Gastrocnemius medialis (tissue), 4 donors: ENCODE results near the gene METTL16. TPM values are rescaled to one million over a fixed set of nuclear protein-coding genes. Genes with fewer than 3 reads are reported as not detected.

ENCODE experiments used
- ATAC-seq, 2 donors: fragments of 150-250 bp; one replicate each; pipeline ENCODE4 v1.9.1; 2016
- DNase-seq, 2 donors: peaks; one replicate each; pipeline ENCODE4 v3.0.0-alpha.2; 2019
- H3K27ac ChIP-seq, 4 donors: fragments of 200-600 bp; sonication (generic); 1 replicate in 1 of 4; 2 replicates in 3 of 4; pipeline ENCODE4 v1.5.1; 2016 to 2018; ENCODE audit warnings: mild to moderate bottlenecking in 2 of 4, moderate library complexity in 1 of 4
- H3K27me3 ChIP-seq, 3 donors: fragments of 200-600 bp; sonication (generic) in 2 of 3; 1 replicate in 1 of 3; 2 replicates in 2 of 3; pipeline versions ENCODE4 v1.5.1 to v1.6.0; 2016 to 2019; ENCODE audit warnings: mild to moderate bottlenecking in 1 of 3, moderate library complexity in 1 of 3
- H3K36me3 ChIP-seq, 2 donors: fragments of 200-600 bp; sonication (generic) in 1 of 2; one replicate each; pipeline ENCODE4 v1.5.1; 2017 to 2018
- H3K4me1 ChIP-seq, 2 donors: fragments of 200-600 bp; sonication (generic) in 1 of 2; one replicate each; pipeline ENCODE4 v1.5.1; 2016 to 2017; ENCODE audit warnings: mild to moderate bottlenecking in 2 of 2
- H3K4me3 ChIP-seq, 4 donors: fragments of 200-600 bp; sonication (generic) in 3 of 4; 1 replicate in 1 of 4; 2 replicates in 3 of 4; pipeline ENCODE4 v1.5.1; 2016 to 2019; ENCODE audit warnings: mild to moderate bottlenecking in 2 of 4
- H3K9me3 ChIP-seq, 3 donors: fragments of 200-600 bp; sonication (generic) in 2 of 3; 1 replicate in 1 of 3; 2 replicates in 2 of 3; pipeline ENCODE4 v1.5.1; 2016 to 2019
- POLR2A ChIP-seq, 2 donors: fragments of 450-650 bp; IDR thresholded peaks; one replicate each; pipeline ENCODE4 v1.6.1; 2017; ENCODE audit warnings: antibody characterized with exemption in 2 of 2, mild to moderate bottlenecking in 2 of 2, moderate library complexity in 2 of 2
- in situ Hi-C, 4 donors: fragments of 200-750 bp; cut with MboI; loops; one replicate each; pipeline versions ENCODE4 v1.15.0 to v1.8.0; 2017; ENCODE audit warnings: low sequenced_read_pairs in 4 of 4
- intact Hi-C: fragments of 100-400 bp; cut with DNase I; formaldehyde crosslinking; loops from one replicate; pipeline ENCODE4 v1.15.1; 2023; ENCODE audit warnings: low total_unique reads
- total RNA-seq, 4 donors: library from RNA; depleted of rRNA; stranded (reverse); fragments of >200 nt; gene quantifications; one replicate each; pipeline versions ENCODE4 v1.1.0 to v1.2.3, GENCODE V29; 2016
- TF ChIP-seq, protein P1 (sequence below), 5 experiments: fragments of 450-650 bp in 3 of 5; fragments of 200-600 bp in 2 of 5; sonication (generic) in 2 of 5; IDR thresholded peaks in 4 of 5; conservative IDR thresholded peaks in 1 of 5; 1 replicate in 4 of 5; 2 replicates in 1 of 5; pipeline ENCODE4 v1.5.1; 2016 to 2019; ENCODE audit warnings: antibody characterized with exemption in 5 of 5, mild to moderate bottlenecking in 3 of 5, moderate library complexity in 3 of 5

The METTL16 gene
- total RNA-seq, 4 donors from 2014 or later: 18.2 to 59.7 (median 25.4) TPM

DNA sequence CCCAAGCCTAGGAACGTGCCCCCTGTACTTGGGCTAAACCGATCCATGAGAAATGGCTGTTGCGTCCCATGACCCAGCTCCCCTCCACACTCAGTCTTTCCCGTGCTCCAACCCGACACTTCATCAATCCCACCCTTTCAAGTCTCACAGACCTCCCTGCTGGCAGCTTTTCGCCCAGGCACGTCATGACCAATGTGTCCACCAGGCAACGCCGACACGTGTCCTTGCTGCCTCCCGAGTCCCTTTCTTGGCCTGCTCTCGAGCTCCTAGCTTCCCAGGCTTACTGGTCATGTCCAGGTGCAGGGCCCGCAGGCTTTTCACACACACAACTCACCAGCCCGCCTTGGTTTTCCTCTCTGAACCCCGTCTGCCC is 123.0 kb downstream of the METTL16 start:
- no peak for TF ChIP-seq POLR2A (IDR thresholded peaks at IDR 0.05)
- TF ChIP-seq, protein P1, sequence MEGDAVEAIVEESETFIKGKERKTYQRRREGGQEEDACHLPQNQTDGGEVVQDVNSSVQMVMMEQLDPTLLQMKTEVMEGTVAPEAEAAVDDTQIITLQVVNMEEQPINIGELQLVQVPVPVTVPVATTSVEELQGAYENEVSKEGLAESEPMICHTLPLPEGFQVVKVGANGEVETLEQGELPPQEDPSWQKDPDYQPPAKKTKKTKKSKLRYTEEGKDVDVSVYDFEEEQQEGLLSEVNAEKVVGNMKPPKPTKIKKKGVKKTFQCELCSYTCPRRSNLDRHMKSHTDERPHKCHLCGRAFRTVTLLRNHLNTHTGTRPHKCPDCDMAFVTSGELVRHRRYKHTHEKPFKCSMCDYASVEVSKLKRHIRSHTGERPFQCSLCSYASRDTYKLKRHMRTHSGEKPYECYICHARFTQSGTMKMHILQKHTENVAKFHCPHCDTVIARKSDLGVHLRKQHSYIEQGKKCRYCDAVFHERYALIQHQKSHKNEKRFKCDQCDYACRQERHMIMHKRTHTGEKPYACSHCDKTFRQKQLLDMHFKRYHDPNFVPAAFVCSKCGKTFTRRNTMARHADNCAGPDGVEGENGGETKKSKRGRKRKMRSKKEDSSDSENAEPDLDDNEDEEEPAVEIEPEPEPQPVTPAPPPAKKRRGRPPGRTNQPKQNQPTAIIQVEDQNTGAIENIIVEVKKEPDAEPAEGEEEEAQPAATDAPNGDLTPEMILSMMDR (IDR thresholded peaks at IDR 0.05 in 4 of 5, conservative IDR thresholded peaks at IDR 0.05 in 1 of 5): no peak
- no peaks in the 10 kb centered on the region for H3K27me3 ChIP-seq
- no peak overlapping the region for H3K4me3 ChIP-seq
- peak overlapping the region in 2 of 4 donors; percentile 97 to 99 for H3K27ac ChIP-seq
- H3K9me3 ChIP-seq: no peaks in the 10 kb centered on the region
- DNase-seq: no peak
- H3K36me3 ChIP-seq: no peaks in the 10 kb centered on the region
- in situ Hi-C loops (no loop called here), intact Hi-C loops (no loop called here)
- ATAC-seq: no peak
- H3K4me1 ChIP-seq: peaks cover 48 to 73% of the 10 kb centered on the region in 2 donors

GRCh38 chr17:2388020-2388682 is 123.5 kb downstream of the METTL16 start:
- Histone ChIP-seq H3K27me3 (no peaks in the 10 kb centered on the region), H3K9me3 (no peaks in the 10 kb centered on the region), H3K4me1 (peaks cover 53 to 78% of the 10 kb centered on the region in 2 donors), H3K27ac (peak overlapping the region in 1 of 4 donors; percentile 97), H3K36me3 (no peaks in the 10 kb centered on the region), H3K4me3 (no peak overlapping the region)
- in situ Hi-C loops: no loop called here
- no peak for DNase-seq
- no peak for ATAC-seq
- no peak for TF ChIP-seq POLR2A (IDR thresholded peaks at IDR 0.05)
- intact Hi-C loops: no loop called here

- Histone ChIP-seq H3K27me3 (no peaks in the 10 kb centered on the region), H3K36me3 (no peaks in the 10 kb centered on the region), H3K9me3 (no peaks in the 10 kb centered on the region), H3K27ac (peak overlapping the region in 1 of 4 donors; percentile 97), H3K4me3 (no peak overlapping the region), H3K4me1 (peaks cover 60 to 83% of the 10 kb centered on the region in 2 donors)
- in situ Hi-C loops: no loop called here
- DNase-seq (no peak), ATAC-seq (no peak)
- intact Hi-C loops: no loop called here
- TF ChIP-seq, protein P1 (IDR thresholded peaks at IDR 0.05 in 4 of 5, conservative IDR thresholded peaks at IDR 0.05 in 1 of 5): no peak
- no peak for TF ChIP-seq POLR2A (IDR thresholded peaks at IDR 0.05)
These were observed 124.3 kb downstream of the METTL16 start for GRCh38 chr17:2387086-2388019.

DNA sequence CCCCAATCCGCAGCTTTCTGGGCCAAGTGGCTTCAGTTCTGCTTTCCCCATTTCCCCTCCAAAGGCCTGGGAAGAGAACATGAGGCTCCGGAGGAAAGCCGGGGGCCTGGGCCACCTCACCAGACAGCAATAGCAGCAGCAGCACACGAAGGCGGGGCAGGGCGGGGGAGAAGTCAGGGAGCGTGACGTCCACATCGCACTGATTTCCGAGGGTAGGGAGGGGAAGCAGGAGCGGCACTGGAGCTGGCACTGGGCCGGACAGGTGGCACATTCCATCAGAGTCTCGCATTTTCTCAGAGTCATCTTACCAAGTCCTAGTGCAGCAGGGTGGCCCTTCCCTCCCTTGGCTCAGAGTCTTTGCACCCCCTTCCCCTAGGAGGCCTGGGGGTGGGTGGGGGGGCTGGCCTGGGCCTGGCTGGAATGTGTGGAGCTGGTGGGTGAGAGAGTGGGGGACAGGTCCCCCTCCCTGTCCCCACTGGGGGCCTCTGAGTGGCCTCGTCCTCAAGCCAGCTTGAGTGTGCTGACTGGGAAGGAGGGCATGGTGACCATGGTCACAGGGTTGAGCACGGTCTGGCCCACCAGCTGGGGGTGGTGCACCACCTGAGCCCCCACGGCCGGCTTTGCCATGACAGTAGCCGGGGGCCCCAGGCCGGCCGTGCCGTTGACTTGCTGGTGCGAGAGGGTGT is 125.1 kb downstream of the METTL16 start:
- Histone ChIP-seq H3K27ac (peak overlapping the region in 2 of 4 donors; percentile 91 to 93), H3K4me3 (no peak overlapping the region), H3K4me1 (peaks cover 54 to 75% of the 10 kb centered on the region in 2 donors), H3K27me3 (no peaks in the 10 kb centered on the region), H3K9me3 (no peaks in the 10 kb centered on the region), H3K36me3 (no peaks in the 10 kb centered on the region)
- in situ Hi-C loops (no loop called here), intact Hi-C loops (no loop called here)
- no peak for TF ChIP-seq POLR2A (IDR thresholded peaks at IDR 0.05)
- TF ChIP-seq, protein P1 (IDR thresholded peaks at IDR 0.05 in 4 of 5, conservative IDR thresholded peaks at IDR 0.05 in 1 of 5): no peak
- DNase-seq (no peak), ATAC-seq (no peak)
